ENCODE results near the gene MYO7A.

The MYO7A gene

DNA sequence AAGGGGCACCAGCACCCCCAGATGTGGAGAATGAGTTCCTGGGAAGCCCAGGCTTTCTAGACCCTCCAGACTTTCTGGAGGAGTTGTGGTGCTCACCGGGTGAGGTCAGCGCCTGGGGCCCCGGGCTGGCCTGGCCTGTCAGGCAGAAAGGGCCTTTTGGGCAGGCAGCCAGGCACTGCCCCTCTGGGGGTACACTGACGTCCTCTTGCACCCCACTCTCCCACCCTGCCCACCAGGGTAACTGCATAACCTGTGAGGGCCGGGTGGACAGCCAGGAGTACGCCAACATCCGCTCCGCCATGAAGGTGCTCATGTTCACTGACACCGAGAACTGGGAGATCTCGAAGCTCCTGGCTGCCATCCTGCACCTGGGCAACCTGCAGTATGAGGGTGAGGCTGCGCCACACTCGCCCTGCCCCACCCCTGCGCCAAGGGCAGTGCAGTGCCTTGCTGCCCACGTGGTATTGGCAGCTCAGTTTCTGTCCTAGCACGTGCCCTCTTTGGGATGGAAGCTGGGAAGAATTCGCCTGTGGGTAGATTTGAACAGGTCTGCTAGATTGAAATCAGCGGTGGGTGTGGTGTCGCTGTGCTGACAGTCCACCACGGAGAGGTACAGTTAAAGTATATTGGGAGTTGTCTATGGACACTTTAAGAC lies 30.1 kb downstream of the MYO7A start:
- TF ChIP-seq GATA3 (IDR thresholded peaks at IDR 0.05; ENCODE audit: low read depth, low read length): no peak
- no peak for TF ChIP-seq GATA2 (IDR thresholded peaks at IDR 0.05; ENCODE audit: low read depth, low read length)

DNA sequence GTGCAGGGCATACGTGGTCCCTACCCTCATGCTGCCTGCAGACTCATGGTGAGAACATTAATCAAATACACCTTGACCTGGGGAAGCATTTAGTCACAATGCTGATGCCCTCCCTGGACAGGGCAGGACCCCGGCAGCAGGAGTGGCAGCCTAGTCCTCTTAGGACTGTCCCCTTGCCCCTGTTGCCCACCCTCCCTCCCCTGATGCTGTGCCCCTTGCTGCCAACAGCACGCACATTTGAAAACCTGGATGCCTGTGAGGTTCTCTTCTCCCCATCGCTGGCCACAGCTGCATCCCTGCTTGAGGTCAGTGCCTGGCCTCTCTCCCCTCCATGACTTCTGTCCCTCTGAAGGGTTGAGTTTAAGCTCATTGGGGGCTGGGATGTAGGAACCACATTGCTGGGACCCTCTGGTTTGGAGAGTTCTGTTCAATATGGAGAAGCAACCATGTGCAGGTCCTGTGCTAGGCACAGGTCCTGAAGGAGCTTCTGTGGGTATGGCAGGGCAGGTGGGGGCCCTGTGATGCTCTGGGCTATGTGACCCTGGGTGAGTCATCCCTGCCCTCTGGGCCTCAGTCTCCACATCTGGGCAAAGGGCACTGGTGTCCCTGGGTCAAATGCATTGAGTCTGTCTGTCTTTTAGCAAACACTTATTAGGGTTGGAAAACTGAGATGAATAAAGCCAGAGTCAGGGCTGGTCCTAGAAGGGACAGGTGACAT lies 31.3 kb downstream of the MYO7A start:
- TF ChIP-seq GATA3 (IDR thresholded peaks at IDR 0.05; ENCODE audit: low read depth, low read length): no peak
- TF ChIP-seq GATA2 (IDR thresholded peaks at IDR 0.05; ENCODE audit: low read depth, low read length): no peak

- TF ChIP-seq GATA2 (IDR thresholded peaks at IDR 0.05; ENCODE audit: low read depth, low read length): no peak
- TF ChIP-seq GATA3 (IDR thresholded peaks at IDR 0.05; ENCODE audit: low read depth, low read length): no peak
Observed at GRCh38 chr11:77159937-77160495, 32.0 kb downstream of the MYO7A start.

- TF ChIP-seq GATA2 (IDR thresholded peaks at IDR 0.05; ENCODE audit: low read depth, low read length) (no peak), GATA3 (IDR thresholded peaks at IDR 0.05; ENCODE audit: low read depth, low read length) (no peak)
Observed at GRCh38 chr11:77163271-77163670, 35.2 kb downstream of the MYO7A start.

DNA sequence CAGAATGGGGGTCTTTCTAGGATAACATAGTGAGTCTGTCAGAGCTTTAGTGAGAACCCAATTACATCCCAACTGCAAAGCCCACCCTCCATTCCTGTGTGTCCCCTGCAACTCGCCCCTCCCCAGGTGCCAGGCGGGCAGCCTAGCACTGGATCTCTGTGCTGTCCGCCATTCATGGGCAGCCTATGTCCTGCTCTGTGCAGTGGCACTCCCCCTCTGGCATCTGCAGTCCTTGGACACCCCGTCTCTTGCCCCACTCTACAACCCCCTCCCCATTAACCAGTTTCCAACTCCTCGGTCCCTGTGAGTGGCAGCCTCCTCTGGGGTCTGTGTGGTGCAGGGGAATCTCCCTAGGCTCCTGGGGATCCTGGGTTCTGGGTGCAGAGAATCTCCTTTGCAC lies 37.0 kb downstream of the MYO7A start:
- TF ChIP-seq GATA2 (IDR thresholded peaks at IDR 0.05; ENCODE audit: low read depth, low read length): no peak
- TF ChIP-seq GATA3 (IDR thresholded peaks at IDR 0.05; ENCODE audit: low read depth, low read length): no peak

- TF ChIP-seq GATA2 (IDR thresholded peaks at IDR 0.05; ENCODE audit: low read depth, low read length) (no peak), GATA3 (IDR thresholded peaks at IDR 0.05; ENCODE audit: low read depth, low read length) (no peak)
Observed at GRCh38 chr11:77166021-77166420, 38.0 kb downstream of the MYO7A start.

DNA sequence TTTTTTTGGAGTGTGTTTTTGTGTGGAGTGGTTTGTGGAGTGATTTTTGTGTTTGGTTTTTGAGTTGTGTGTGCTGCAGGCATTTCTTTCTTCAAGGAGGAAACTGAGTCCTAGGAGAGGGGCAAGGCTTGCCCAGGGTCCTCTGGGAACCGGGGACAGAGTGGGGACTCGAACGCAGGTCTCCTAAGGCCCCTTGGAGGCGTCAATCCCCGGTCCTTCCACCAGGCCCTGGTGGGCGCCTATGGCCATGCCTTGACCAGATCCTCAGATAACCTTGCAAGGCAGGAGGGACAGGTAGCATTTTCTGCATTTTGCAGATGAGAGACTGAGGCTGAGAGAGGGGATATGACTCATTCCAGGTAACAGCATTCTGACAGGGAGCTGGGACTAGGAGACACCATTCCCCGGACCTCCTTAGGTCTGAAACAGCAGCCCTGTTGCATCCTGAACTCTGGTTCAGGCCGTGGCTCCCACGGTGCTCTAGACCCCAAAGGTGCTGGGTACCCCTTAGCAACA lies 39.1 kb downstream of the MYO7A start:
- TF ChIP-seq GATA2 (IDR thresholded peaks at IDR 0.05; ENCODE audit: low read depth, low read length): no peak
- TF ChIP-seq GATA3 (IDR thresholded peaks at IDR 0.05; ENCODE audit: low read depth, low read length): no peak

GRCh38 chr11:77167791-77168190 lies 39.7 kb downstream of the MYO7A start:
- no peak for TF ChIP-seq GATA2 (IDR thresholded peaks at IDR 0.05; ENCODE audit: low read depth, low read length)
- no peak for TF ChIP-seq GATA3 (IDR thresholded peaks at IDR 0.05; ENCODE audit: low read depth, low read length)

DNA sequence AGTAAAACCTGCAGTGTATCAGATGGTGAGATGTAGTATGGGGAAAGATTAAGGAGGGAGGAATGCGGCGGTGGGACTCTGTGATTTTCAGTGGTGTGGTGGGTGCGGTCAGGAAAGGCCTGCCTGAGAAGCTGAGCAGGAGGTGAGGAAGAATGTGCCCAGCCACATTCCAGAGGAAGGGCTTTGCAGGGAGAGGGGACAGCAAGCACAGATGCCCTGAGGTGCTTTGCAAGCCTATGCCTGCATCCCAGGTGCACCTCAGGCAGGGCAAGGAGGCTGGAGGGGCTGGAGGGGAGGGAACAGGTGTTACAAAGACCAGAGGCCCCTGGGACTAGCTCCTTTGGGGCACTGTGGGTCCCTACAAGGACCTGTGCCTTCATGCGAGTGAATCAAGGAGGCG lies 42.1 kb downstream of the MYO7A start:
- TF ChIP-seq GATA3 (IDR thresholded peaks at IDR 0.05; ENCODE audit: low read depth, low read length) (no peak), GATA2 (IDR thresholded peaks at IDR 0.05; ENCODE audit: low read depth, low read length) (no peak)

DNA sequence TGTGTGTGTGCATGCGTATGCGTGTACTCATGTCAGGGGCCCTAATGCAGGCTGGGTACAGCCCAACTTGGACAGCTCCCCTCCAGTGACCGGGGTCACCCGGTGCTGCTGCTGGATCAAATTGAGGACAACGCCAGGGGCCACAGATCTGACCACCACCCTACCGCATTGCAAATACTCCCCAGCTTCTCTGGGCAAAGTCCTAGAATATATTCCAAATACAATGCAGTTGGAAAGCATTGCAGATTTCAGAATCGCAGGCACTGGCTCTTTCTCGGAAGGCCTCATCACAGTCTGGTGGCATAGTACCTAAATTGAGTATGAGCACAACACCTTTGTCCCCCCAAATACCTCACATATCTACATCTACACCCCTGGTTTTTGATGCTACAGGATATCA lies 43.2 kb downstream of the MYO7A start:
- TF ChIP-seq GATA3 (IDR thresholded peaks at IDR 0.05; ENCODE audit: low read depth, low read length) (no peak), GATA2 (IDR thresholded peaks at IDR 0.05; ENCODE audit: low read depth, low read length) (no peak)

- TF ChIP-seq GATA2 (IDR thresholded peaks at IDR 0.05; ENCODE audit: low read depth, low read length) (no peak), GATA3 (IDR thresholded peaks at IDR 0.05; ENCODE audit: low read depth, low read length) (no peak)
Observed at GRCh38 chr11:77171885-77172665, 44.0 kb downstream of the MYO7A start.

- no peak for TF ChIP-seq GATA3 (IDR thresholded peaks at IDR 0.05; ENCODE audit: low read depth, low read length)
Observed at GRCh38 chr11:77172666-77172982, 44.6 kb downstream of the MYO7A start.

DNA sequence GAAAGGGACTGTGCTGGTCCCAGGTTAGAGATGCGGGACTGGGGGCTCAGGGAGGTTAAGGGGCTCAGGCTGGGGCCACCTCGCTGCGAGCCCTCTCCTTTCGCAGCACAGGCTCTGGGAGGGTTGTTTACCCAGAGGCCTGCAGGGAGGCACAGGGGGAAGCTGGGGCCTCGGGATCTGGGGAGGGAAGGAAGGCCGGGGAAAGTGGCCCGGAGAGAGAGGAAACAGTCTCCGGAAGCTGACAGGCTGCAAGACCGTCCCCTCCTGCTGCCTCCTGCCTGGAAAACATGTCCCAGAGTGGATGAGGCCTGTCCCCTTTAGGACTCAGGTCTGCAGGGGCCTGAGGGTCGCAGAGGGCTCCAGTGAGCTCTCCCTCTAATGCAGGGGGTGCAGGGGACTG lies 45.4 kb downstream of the MYO7A start:
- no peak for TF ChIP-seq GATA2 (IDR thresholded peaks at IDR 0.05; ENCODE audit: low read depth, low read length)
- no peak for TF ChIP-seq GATA3 (IDR thresholded peaks at IDR 0.05; ENCODE audit: low read depth, low read length)

DNA sequence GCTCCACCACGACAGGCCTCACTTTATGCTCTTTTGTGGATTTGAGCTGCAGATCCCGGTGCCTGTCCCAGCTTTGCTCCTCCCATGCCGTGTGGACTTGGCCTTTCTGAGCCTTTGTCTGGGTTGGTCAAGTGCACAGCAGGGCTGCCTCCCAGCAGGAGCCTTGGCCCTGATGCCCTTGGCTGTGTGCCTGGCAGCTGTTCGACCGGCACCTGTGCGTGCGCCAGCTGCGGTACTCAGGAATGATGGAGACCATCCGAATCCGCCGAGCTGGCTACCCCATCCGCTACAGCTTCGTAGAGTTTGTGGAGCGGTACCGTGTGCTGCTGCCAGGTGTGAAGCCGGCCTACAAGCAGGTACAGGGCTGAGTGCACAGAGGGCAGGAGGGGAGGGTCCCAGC lies 46.5 kb downstream of the MYO7A start:
- no peak for TF ChIP-seq GATA2 (IDR thresholded peaks at IDR 0.05; ENCODE audit: low read depth, low read length)
